ENCODE results near the gene HAAO. TPM values are rescaled to one million over a fixed set of nuclear protein-coding genes. Genes with fewer than 3 reads are reported as not detected.

Gene HAAO
- total and polyA plus RNA-seq, 2 of the 13 experiments (the other 11 are each of a cell fraction or from before 2014, with no cell fraction given) = 36.1 to 42.7 TPM

DNA sequence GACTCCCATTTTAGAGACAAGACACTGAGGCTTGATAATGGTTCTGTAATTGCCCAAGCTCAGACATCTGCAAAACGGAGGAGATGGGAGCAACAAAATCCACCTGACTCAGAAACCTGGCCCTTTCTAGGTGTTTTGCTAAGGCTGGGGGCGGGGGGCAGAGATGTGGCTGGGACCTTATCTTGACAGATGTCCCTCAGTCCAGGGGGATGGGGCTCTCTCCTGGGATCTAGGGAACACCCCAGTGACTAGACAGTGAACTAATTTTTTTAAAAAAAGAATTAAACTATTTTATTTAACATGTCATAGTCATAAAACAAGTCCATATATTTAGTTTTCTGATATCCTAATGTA, 32.0 kb upstream of the HAAO start:
- Histone ChIP-seq H2AFZ (ENCODE audit: low read length) (no peak overlapping the region), H3K79me2 (ENCODE audit: insufficient read depth, low read length) (no peaks in the 10 kb centered on the region), H3K9ac (ENCODE audit: insufficient read depth, low read depth, low read length) (no peak overlapping the region), H3K4me3 (replicated peaks in 1 of 3; ENCODE audit: insufficient read depth in 1 of 3, low read depth in 2 of 3, low read length in 3 of 3) (no peak overlapping the region), H3K4me2 (ENCODE audit: low read depth, low read length) (no peak overlapping the region), H3K36me3 (replicated peaks in 1 of 2; ENCODE audit: control insufficient read depth in 1 of 2, insufficient read depth in 2 of 2, low read length in 2 of 2) (no peaks in the 10 kb centered on the region), H3K27me3 (ENCODE audit: control insufficient read depth in 1 of 2, insufficient read depth in 2 of 2, low read length in 2 of 2) (peaks cover 0 to 32% of the 10 kb centered on the region in 2 experiments; a peak in 3 of 5 replicates), H3K27ac (ENCODE audit: extremely low read length, insufficient read depth, low read length) (no peak overlapping the region), H3K9me3 (ENCODE audit: low read length) (no peaks in the 10 kb centered on the region), H4K20me1 (ENCODE audit: insufficient read depth, low read length) (no peaks in the 10 kb centered on the region), H3K4me1 (ENCODE audit: insufficient read depth, low read length) (peaks cover 23% of the 10 kb centered on the region)
- no peak for TF ChIP-seq JDP2 (CRISPR knock-in tag; IDR thresholded peaks at IDR 0.05; ENCODE audit: borderline replicate concordance)
- no peak for TF ChIP-seq ZNF546 (CRISPR knock-in tag; conservative IDR thresholded peaks at IDR 0.05)
- TF ChIP-seq ZNF441 (CRISPR knock-in tag; IDR thresholded peaks at IDR 0.05; ENCODE audit: borderline replicate concordance) = no peak
- ChIA-PET POLR2A (interaction anchor here (3.1 kb wide), 1 partner anchor 14 kb away, joined by 15 read pairs; no protein-coding TSS in a partner anchor), CTCF (ENCODE audit: low intra/inter-chr PET ratio, low total read pairs) (no interaction called here)
- BruUV-seq (replicated peaks) = no TSS peak
- intact Hi-C loops (cut with micrococcal nuclease; ENCODE audit: unreplicated experiment) (no loop called here), in situ Hi-C loops (cut with HindIII; ENCODE audit: extremely low pct_ligation_motif_present, low pct_unique_long_range_greater_than_20kb) (no loop called here)
- WGBS (ENCODE audit: low lambda C conversion rate) = 23% methylated on average over 2 of the region's 2 CpGs
- FAIRE-seq (no peak), ATAC-seq (no peak), DNase-seq (ENCODE audit: low spot score) (no peak)

DNA sequence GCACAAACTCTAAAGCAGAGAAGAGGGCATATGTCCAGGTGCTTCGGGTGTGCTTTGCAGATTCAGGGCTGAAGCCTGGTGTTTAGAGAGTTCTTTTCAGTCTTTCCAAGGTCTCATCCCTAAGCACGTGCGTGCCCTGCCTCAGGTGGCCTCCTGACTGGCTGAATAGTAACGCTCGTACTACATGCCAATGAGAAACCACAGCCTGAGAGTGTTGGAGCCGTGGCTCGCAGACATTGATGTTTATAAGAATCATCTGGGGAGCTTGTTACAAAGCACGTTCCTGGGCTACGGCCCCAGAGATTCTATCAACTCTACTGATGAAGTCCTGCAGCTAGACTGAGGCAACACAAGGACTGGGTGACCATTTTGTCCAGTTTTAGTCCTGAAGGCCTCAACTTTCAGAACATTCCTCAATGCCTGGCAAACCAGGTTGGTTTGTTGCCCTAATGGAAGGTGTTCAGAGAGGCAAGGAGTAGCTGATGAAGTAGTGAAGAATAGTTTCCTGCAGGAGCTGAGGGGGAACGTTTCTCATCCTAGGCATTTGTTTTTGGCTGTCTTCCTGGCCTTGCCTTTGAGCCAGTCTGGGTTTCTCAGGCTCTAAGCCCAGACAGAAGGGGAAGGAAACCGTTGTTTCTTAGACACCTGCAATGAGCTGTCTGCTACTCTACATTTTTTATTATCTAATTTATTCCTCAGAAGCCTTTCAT, 31.5 kb upstream of the HAAO start:
- Histone ChIP-seq H3K9me3 (ENCODE audit: low read length) (no peaks in the 10 kb centered on the region), H2AFZ (ENCODE audit: low read length) (no peak overlapping the region), H3K36me3 (replicated peaks in 1 of 2; ENCODE audit: control insufficient read depth in 1 of 2, insufficient read depth in 2 of 2, low read length in 2 of 2) (no peaks in the 10 kb centered on the region), H3K27ac (ENCODE audit: extremely low read length, insufficient read depth, low read length) (no peak overlapping the region), H3K9ac (ENCODE audit: insufficient read depth, low read depth, low read length) (no peak overlapping the region), H3K4me3 (replicated peaks in 1 of 3; ENCODE audit: insufficient read depth in 1 of 3, low read depth in 2 of 3, low read length in 3 of 3) (no peak overlapping the region), H3K4me1 (ENCODE audit: insufficient read depth, low read length) (peaks cover 19% of the 10 kb centered on the region), H3K79me2 (ENCODE audit: insufficient read depth, low read length) (no peaks in the 10 kb centered on the region), H3K4me2 (ENCODE audit: low read depth, low read length) (no peak overlapping the region), H4K20me1 (ENCODE audit: insufficient read depth, low read length) (no peaks in the 10 kb centered on the region), H3K27me3 (ENCODE audit: control insufficient read depth in 1 of 2, insufficient read depth in 2 of 2, low read length in 2 of 2) (peaks cover 0 to 32% of the 10 kb centered on the region in 2 experiments; a peak in 3 of 5 replicates)
- no TSS peak for BruUV-seq (replicated peaks)
- in situ Hi-C loops (cut with HindIII; ENCODE audit: extremely low pct_ligation_motif_present, low pct_unique_long_range_greater_than_20kb) (no loop called here), intact Hi-C loops (cut with micrococcal nuclease; ENCODE audit: unreplicated experiment) (no loop called here)
- FAIRE-seq = no peak
- no peak for DNase-seq (ENCODE audit: low spot score)
- 29% methylated on average over 11 of the region's 11 CpGs for WGBS (ENCODE audit: low lambda C conversion rate)
- POLR2A ChIA-PET = interaction anchor here (3.1 kb wide), 1 partner anchor 13 kb away, joined by 15 read pairs; no protein-coding TSS in a partner anchor
- no peak for ATAC-seq
- CTCF ChIA-PET (ENCODE audit: low intra/inter-chr PET ratio, low total read pairs) = no interaction called here
- TF ChIP-seq, protein P1, sequence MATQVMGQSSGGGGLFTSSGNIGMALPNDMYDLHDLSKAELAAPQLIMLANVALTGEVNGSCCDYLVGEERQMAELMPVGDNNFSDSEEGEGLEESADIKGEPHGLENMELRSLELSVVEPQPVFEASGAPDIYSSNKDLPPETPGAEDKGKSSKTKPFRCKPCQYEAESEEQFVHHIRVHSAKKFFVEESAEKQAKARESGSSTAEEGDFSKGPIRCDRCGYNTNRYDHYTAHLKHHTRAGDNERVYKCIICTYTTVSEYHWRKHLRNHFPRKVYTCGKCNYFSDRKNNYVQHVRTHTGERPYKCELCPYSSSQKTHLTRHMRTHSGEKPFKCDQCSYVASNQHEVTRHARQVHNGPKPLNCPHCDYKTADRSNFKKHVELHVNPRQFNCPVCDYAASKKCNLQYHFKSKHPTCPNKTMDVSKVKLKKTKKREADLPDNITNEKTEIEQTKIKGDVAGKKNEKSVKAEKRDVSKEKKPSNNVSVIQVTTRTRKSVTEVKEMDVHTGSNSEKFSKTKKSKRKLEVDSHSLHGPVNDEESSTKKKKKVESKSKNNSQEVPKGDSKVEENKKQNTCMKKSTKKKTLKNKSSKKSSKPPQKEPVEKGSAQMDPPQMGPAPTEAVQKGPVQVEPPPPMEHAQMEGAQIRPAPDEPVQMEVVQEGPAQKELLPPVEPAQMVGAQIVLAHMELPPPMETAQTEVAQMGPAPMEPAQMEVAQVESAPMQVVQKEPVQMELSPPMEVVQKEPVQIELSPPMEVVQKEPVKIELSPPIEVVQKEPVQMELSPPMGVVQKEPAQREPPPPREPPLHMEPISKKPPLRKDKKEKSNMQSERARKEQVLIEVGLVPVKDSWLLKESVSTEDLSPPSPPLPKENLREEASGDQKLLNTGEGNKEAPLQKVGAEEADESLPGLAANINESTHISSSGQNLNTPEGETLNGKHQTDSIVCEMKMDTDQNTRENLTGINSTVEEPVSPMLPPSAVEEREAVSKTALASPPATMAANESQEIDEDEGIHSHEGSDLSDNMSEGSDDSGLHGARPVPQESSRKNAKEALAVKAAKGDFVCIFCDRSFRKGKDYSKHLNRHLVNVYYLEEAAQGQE (IDR thresholded peaks at IDR 0.05; ENCODE audit: borderline replicate concordance in 1 of 2, low read depth in 1 of 2, low read length in 2 of 2) = no peak
- TF ChIP-seq TARDBP (CRISPR knock-in tag; IDR thresholded peaks at IDR 0.05) = no peak
- TF ChIP-seq ZNF142 (CRISPR knock-in tag; IDR thresholded peaks at IDR 0.05) = no peak
- no peak for TF ChIP-seq DR1 (CRISPR knock-in tag; IDR thresholded peaks at IDR 0.05)
- no peak for TF ChIP-seq ZNF605 (CRISPR knock-in tag; IDR thresholded peaks at IDR 0.05)
